K562 (cell line): ENCODE data around the gene ZNF213. TPM values are rescaled to one million over a fixed set of nuclear protein-coding genes. Genes with fewer than 3 reads are reported as not detected.
A peak's percentile ranks its signal among the peaks of the same experiment; 100 is the strongest.

ENCODE experiments used
- ARHGAP35 ChIP-seq: fragments of 450-650 bp; IDR thresholded peaks from 2 replicates; pipeline ENCODE4 v1.6.1; 2018; ENCODE audit not compliant: partially characterized antibody
- BCOR ChIP-seq: fragments of 450-650 bp; IDR thresholded peaks from 2 replicates; pipeline ENCODE4 v1.6.1; 2016
- CREB3L1 ChIP-seq: fragments of 450-650 bp; IDR thresholded peaks from 2 replicates; pipeline ENCODE4 v1.6.1; 2014; ENCODE audit warnings: low read depth, mild to moderate bottlenecking, moderate library complexity, borderline replicate concordance
- E2F6 ChIP-seq, 2 experiments: IDR thresholded peaks; 2 replicates each; pipeline ENCODE4 v1.6.1; 2011; ENCODE audit warnings: borderline replicate concordance in 1 of 2, control low read depth in 1 of 2, low read depth in 1 of 2, low read length in 1 of 2, mild to moderate bottlenecking in 1 of 2, mixed read lengths in 1 of 2, moderate library complexity in 1 of 2; ENCODE audit not compliant: insufficient read depth in 1 of 2, insufficient read length in 1 of 2, poor library complexity in 1 of 2, severe bottlenecking in 1 of 2; ENCODE audit errors: extremely low read depth in 1 of 2
- FIP1L1 ChIP-seq: fragments of 200-400 bp; formaldehyde crosslinking; IDR thresholded peaks from 2 replicates; pipeline ENCODE4 v1.6.1; 2018; ENCODE audit warnings: mild to moderate bottlenecking, low read depth, low read length; ENCODE audit not compliant: poor library complexity, severe bottlenecking
- MTA3 ChIP-seq: fragments of 450-650 bp; formaldehyde crosslinking; IDR thresholded peaks from 2 replicates; pipeline ENCODE4 v1.6.1; 2017; ENCODE audit warnings: mild to moderate bottlenecking, borderline replicate concordance
- SMAD3 ChIP-seq: fragments of 450-650 bp; formaldehyde crosslinking; conservative IDR thresholded peaks from 2 replicates; pipeline ENCODE4 v1.4.0; 2020; ENCODE audit warnings: mild to moderate bottlenecking
- THAP7 ChIP-seq: fragments of 250-450 bp; sonication (Bioruptor Pico); IDR thresholded peaks from 2 replicates; pipeline ENCODE4 v1.5.0; 2021
- YBX1 ChIP-seq: fragments of 450-650 bp; IDR thresholded peaks from 2 replicates; pipeline ENCODE4 v1.7.1; 2016; ENCODE audit warnings: mild to moderate bottlenecking
- ZBTB2 ChIP-seq: fragments of 450-650 bp; IDR thresholded peaks from 2 replicates; pipeline ENCODE4 v1.6.1; 2016; ENCODE audit warnings: antibody characterized with exemption
- ZBTB33 ChIP-seq: sonication (generic); formaldehyde crosslinking; IDR thresholded peaks from 2 replicates; pipeline ENCODE4 v1.8.1; 2023; ENCODE audit warnings: mild to moderate bottlenecking, missing genetic modification reagents
- ZBTB5 ChIP-seq: fragments of 450-650 bp; IDR thresholded peaks from 2 replicates; pipeline ENCODE4 v1.6.1; 2017; ENCODE audit warnings: antibody characterized with exemption
- ZFP36 ChIP-seq: fragments of 150-350 bp; IDR thresholded peaks from 2 replicates; pipeline ENCODE4 v1.6.1; 2018; ENCODE audit warnings: low read length, low read depth; ENCODE audit not compliant: partially characterized antibody
- ZNF134 ChIP-seq: fragments of 250-450 bp; sonication (Bioruptor Pico); conservative IDR thresholded peaks from 2 replicates; pipeline ENCODE4 v1.4.0; 2020
- ZNF507 ChIP-seq: conservative IDR thresholded peaks from 2 replicates; pipeline ENCODE4 v1.6.1; 2017; ENCODE audit warnings: missing genetic modification characterization, missing compliant biosample characterization
- ZNF583 ChIP-seq: fragments of 250-450 bp; sonication (Bioruptor Pico); IDR thresholded peaks from 2 replicates; pipeline ENCODE4 v1.4.0; 2020
- ZNF79 ChIP-seq: fragments of 250-450 bp; sonication (Bioruptor Pico); IDR thresholded peaks from 2 replicates; pipeline ENCODE4 v1.4.0; 2020; ENCODE audit warnings: low read depth, mild to moderate bottlenecking, moderate library complexity
- polyA plus RNA-seq, 8 experiments: library from polyadenylated mRNA; depleted of rRNA in 4 of 8; stranded (reverse) in 5 of 8; unstranded in 3 of 8; fragments of >200 nt; fragmentation: Nextera tagmentation in 2 of 8; fragmentation: Illumina TruSeq in 1 of 8; extraction: Ambion mirVana in 2 of 8; extraction: Trizol in 1 of 8; gene quantifications; 2 replicates each; pipeline versions ENCODE4 v1.2.1 to v1.2.3, GENCODE V29; 2011 to 2014; ENCODE audit warnings: inconsistent platforms in 1 of 8, missing spikeins in 1 of 8
- total RNA-seq, 7 experiments: library from RNA; depleted of rRNA in 6 of 7; stranded (reverse); fragments of >200 nt in 6 of 7; fragmentation: Illumina TruSeq in 2 of 7; extraction: Trizol in 2 of 7; gene quantifications; 2 replicates each; pipeline versions ENCODE4 v1.2.1 to v1.2.3, GENCODE V29; 2011 to 2021; ENCODE audit warnings: low replicate concordance in 1 of 7

Gene ZNF213
- total and polyA plus RNA-seq, 9 of the 15 experiments (the other 6 are each of a cell fraction or from before 2014, with no cell fraction given), result 0.49 to 10.0 (median 1.8) TPM

GRCh38 chr16:3171855-3172593 is 37.2 kb downstream of the ZNF213 start (continued):
- TF ChIP-seq SMAD3 (CRISPR knock-in tag) (no peak), CREB3L1 (no peak), MTA3 (no peak), THAP7 (CRISPR knock-in tag) (no peak), E2F6 (IDR thresholded peaks at IDR 0.05; ENCODE audit: borderline replicate concordance in 1 of 2, extremely low read depth in 1 of 2, insufficient read depth in 1 of 2, insufficient read length in 1 of 2, low read depth in 1 of 2, low read length in 1 of 2, poor library complexity in 1 of 2, severe bottlenecking in 1 of 2) (peak in 1 of 2 experiments; percentile 13), ZBTB5 (no peak), BCOR (peak; percentile 19; the same call in 1 of the 2 replicates), ZNF79 (CRISPR knock-in tag) (no peak), ZFP36 (no peak), YBX1 (no peak), ZBTB33 (CRISPR knock-in tag) (no peak), ZBTB2 (no peak), ARHGAP35 (no peak), ZNF134 (CRISPR knock-in tag) (no peak), ZNF507 (tag) (no peak), FIP1L1 (no peak), ZNF583 (CRISPR knock-in tag) (no peak)
